Muscle layer of colon (tissue), 2 donors: ENCODE results near the gene CIROP.

ENCODE experiments used
- H3K27ac ChIP-seq: one replicate; pipeline ENCODE4 v1.7.0; 2013; ENCODE audit warnings: low read depth, mild to moderate bottlenecking, low read length, moderate library complexity
- H3K27me3 ChIP-seq, 2 donors: one replicate each; pipeline ENCODE4 v1.7.0; 2013; ENCODE audit warnings: low read length in 2 of 2, mild to moderate bottlenecking in 2 of 2; ENCODE audit not compliant: insufficient read depth in 2 of 2, control insufficient read depth in 1 of 2
- H3K36me3 ChIP-seq: one replicate; pipeline ENCODE4 v1.7.0; 2013; ENCODE audit warnings: mild to moderate bottlenecking, low read length; ENCODE audit not compliant: insufficient read depth
- H3K4me1 ChIP-seq: one replicate; pipeline ENCODE4 v1.7.0; 2013; ENCODE audit warnings: mild to moderate bottlenecking, low read length; ENCODE audit not compliant: insufficient read depth
- H3K4me3 ChIP-seq, 2 donors: one replicate each; pipeline ENCODE4 v1.7.0; 2013; ENCODE audit warnings: low read length in 2 of 2, low read depth in 1 of 2, mild to moderate bottlenecking in 1 of 2, moderate library complexity in 1 of 2
- H3K9ac ChIP-seq: one replicate; pipeline ENCODE4 v1.7.0; 2013; ENCODE audit warnings: low read length
- H3K9me3 ChIP-seq: one replicate; pipeline ENCODE4 v1.7.0; 2013; ENCODE audit warnings: mild to moderate bottlenecking, low read length
- donor health status: abdominal sarcoma.
- donor health status: Adenocarcinoma of cecum.

CIROP gene

DNA sequence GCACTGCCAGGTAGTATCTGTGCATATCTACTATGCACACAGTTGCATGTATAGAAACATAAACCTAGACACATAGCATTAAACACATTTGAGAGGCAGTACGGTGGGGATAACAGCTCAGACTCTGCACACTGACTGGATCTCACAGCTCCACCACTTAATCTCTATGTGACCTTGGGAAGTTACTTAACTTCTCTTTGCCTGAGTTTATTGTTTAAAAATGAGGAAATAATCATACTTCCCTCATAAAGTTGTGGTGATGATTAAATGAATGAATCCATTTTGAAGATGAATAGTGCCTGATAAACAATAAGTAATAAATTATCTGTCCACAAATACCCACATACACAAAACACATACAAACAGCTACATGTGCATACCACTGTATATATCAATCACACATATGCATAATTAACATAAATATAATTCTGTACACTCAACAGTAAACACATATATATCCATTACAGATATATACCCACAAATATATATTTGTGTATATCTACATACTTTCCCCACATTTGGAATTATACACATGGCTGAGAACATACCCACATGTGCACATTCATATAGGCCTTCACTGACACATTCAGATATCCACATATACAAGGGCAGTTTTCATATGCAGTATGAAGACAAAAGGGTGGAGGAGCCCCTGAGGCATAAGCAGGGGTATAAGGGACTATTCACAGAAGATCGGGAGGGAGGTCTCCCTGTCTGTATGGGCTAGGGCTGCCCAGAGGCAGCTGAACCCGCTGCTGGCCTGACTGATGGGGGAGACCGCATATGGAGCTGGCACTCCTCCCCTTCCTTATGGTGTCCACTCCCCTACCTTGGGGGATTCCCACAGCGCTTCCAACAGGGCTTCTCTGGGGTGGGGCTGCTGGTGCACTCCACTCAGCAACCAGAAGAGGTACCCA, 53.4 kb downstream of the CIROP start:
- H3K9ac ChIP-seq, result no peak overlapping the region
- H3K27ac ChIP-seq, result no peak overlapping the region
- H3K9me3 ChIP-seq, result no peaks in the 10 kb centered on the region
- no peak overlapping the region for H3K4me3 ChIP-seq
- H3K27me3 ChIP-seq, result no peaks in the 10 kb centered on the region
- H3K4me1 ChIP-seq, result peaks cover 12% of the 10 kb centered on the region
- H3K36me3 ChIP-seq, result no peaks in the 10 kb centered on the region
